HL-60/S4 treated with phorbol 12-myristate 13-acetate at 8.2 ng/mL for 4 days and 3 days (cell line): Measurements from ENCODE around the gene ZDHHC14.

ENCODE experiments used
- in situ Hi-C: fragments of 300-500 bp; cut with MboI; formaldehyde crosslinking; loops from 2 replicates; pipeline ENCODE4 v1.15.0; 2022; ENCODE audit warnings: low sequenced_read_pairs

Gene ZDHHC14

GRCh38 chr6:157635388-157636244 is 254.6 kb downstream of the ZDHHC14 start:
- in situ Hi-C loops: no loop called here

GRCh38 chr6:157637516-157637915 is 256.5 kb downstream of the ZDHHC14 start:
- in situ Hi-C loops: no loop called here

GRCh38 chr6:157637941-157638662 is 257.1 kb downstream of the ZDHHC14 start:
- in situ Hi-C loops: no loop called here

GRCh38 chr6:157638779-157639178 is 257.8 kb downstream of the ZDHHC14 start:
- in situ Hi-C loops: no loop called here

- in situ Hi-C loops: no loop called here
Observed at GRCh38 chr6:157640746-157641451, 259.9 kb downstream of the ZDHHC14 start.

- in situ Hi-C loops: no loop called here
Observed at GRCh38 chr6:157641837-157642236, 260.8 kb downstream of the ZDHHC14 start.

GRCh38 chr6:157642736-157643135 is 261.7 kb downstream of the ZDHHC14 start:
- in situ Hi-C loops: no loop called here

- in situ Hi-C loops: no loop called here
Observed at GRCh38 chr6:157644043-157644810, 263.2 kb downstream of the ZDHHC14 start.

GRCh38 chr6:157645201-157645795 is 264.3 kb downstream of the ZDHHC14 start:
- in situ Hi-C loops: no loop called here

GRCh38 chr6:157646012-157646411 is 265.0 kb downstream of the ZDHHC14 start:
- in situ Hi-C loops: no loop called here

- in situ Hi-C loops: no loop called here
Observed at GRCh38 chr6:157647261-157647915, 266.4 kb downstream of the ZDHHC14 start.

- in situ Hi-C loops: no loop called here
Observed at GRCh38 chr6:157648561-157648960, 267.6 kb downstream of the ZDHHC14 start.

- in situ Hi-C loops: no loop called here
Observed at GRCh38 chr6:157649311-157650260, 268.6 kb downstream of the ZDHHC14 start.

GRCh38 chr6:157650261-157650640 is 269.3 kb downstream of the ZDHHC14 start:
- in situ Hi-C loops: no loop called here

- in situ Hi-C loops: no loop called here
Observed at GRCh38 chr6:157650801-157651200, 269.8 kb downstream of the ZDHHC14 start.

GRCh38 chr6:157651731-157652490 is 270.9 kb downstream of the ZDHHC14 start:
- in situ Hi-C loops: no loop called here

GRCh38 chr6:157652601-157653363 is 271.8 kb downstream of the ZDHHC14 start:
- in situ Hi-C loops: no loop called here
